HL-60/S4 treated with retinoic acid at 250 ng/mL for 4 days and 3 days (cell line): ENCODE measurements around the gene RGPD3.

Source experiments
- in situ Hi-C: fragments of 300-500 bp; cut with MboI; formaldehyde crosslinking; loops from 2 replicates; pipeline ENCODE4 v1.7.0; 2022; ENCODE audit warnings: low sequenced_read_pairs

RGPD3 gene

GRCh38 chr2:106343274-106343673, 124.9 kb downstream of the RGPD3 start:
- in situ Hi-C loops: no loop called here

DNA sequence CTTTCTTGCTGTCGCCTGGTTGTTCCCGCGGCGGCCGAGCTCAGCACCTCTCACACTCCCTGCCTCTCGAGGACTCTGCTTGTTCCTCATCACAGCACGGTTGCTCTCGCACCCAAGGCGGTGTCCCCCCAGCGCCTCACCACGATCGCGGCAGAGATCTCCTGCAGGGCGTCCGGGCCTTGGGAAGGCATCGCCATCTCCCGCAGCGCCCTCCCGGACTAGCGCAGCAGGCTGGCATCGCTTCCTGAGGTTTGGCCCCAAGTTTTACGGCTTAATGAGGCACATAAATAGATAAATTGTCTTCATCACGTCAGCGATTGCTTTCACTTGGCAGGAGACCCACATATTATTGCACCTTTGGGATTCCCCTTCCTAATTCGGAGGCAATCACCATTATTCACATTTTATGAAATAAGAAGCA, 125.4 kb downstream of the RGPD3 start:
- in situ Hi-C loops: no loop called here

GRCh38 chr2:106341666-106342065, 126.5 kb downstream of the RGPD3 start:
- in situ Hi-C loops: no loop called here
